ENCODE results near the gene PTPN4. TPM values are rescaled to one million over a fixed set of nuclear protein-coding genes. Genes with fewer than 3 reads are reported as not detected.

PTPN4 gene
- total and polyA plus RNA-seq, 2 of the 13 experiments (the other 11 are each of a cell fraction or from before 2014, with no cell fraction given): 20.3 to 34.6 TPM

- TF ChIP-seq WIZ (CRISPR knock-in tag; IDR thresholded peaks at IDR 0.05): no peak
- TF ChIP-seq FOXK1 (CRISPR knock-in tag; IDR thresholded peaks at IDR 0.05; ENCODE audit: borderline replicate concordance, low read depth): no peak
- no peak for TF ChIP-seq MTF1 (CRISPR knock-in tag; IDR thresholded peaks at IDR 0.05)
- no peak for TF ChIP-seq MAX (IDR thresholded peaks at IDR 0.05)
- TF ChIP-seq REST (IDR thresholded peaks at IDR 0.05; ENCODE audit: borderline replicate concordance in 1 of 2, low read depth in 1 of 2, low read length in 2 of 2): no peak
- TF ChIP-seq TIGD3 (CRISPR knock-in tag; IDR thresholded peaks at IDR 0.05; ENCODE audit: borderline replicate concordance): no peak
- TF ChIP-seq MTA1 (CRISPR knock-in tag; IDR thresholded peaks at IDR 0.05; ENCODE audit: borderline replicate concordance): no peak
- TF ChIP-seq FOXA3 (CRISPR knock-in tag; IDR thresholded peaks at IDR 0.05): no peak
- no peak for TF ChIP-seq CERS6 (CRISPR knock-in tag; IDR thresholded peaks at IDR 0.05)
- no peak for TF ChIP-seq POGK (CRISPR knock-in tag; conservative IDR thresholded peaks at IDR 0.05)
- no peak for TF ChIP-seq E2F5 (CRISPR knock-in tag; conservative IDR thresholded peaks at IDR 0.05)
- TF ChIP-seq PRPF4 (IDR thresholded peaks at IDR 0.05; ENCODE audit: low read depth, low read length, poor library complexity, severe bottlenecking): peak; percentile 54
- no peak for TF ChIP-seq ELF1 (CRISPR knock-in tag; IDR thresholded peaks at IDR 0.05)
- no peak for TF ChIP-seq MAFK (conservative IDR thresholded peaks at IDR 0.05 in 1 of 2, IDR thresholded peaks at IDR 0.05 in 1 of 2; ENCODE audit: low read length in 2 of 2)
- 0 out of 2 replicates have a peak, but pooled peaks have one; percentile 7 for TF ChIP-seq SAP130 (CRISPR knock-in tag; IDR thresholded peaks at IDR 0.05; ENCODE audit: low read depth)
Observed at GRCh38 chr2:120013597-120014223, 254.0 kb downstream of the PTPN4 start (continued).

Measured in HepG2 (cell line).